HepG2 (cell line): ENCODE data around the gene GALNT10. TPM values are rescaled to one million over a fixed set of nuclear protein-coding genes. Genes with fewer than 3 reads are reported as not detected.
A peak's percentile ranks its signal among the peaks of the same experiment; 100 is the strongest.

Experiments used
- ARID5B ChIP-seq: IDR thresholded peaks from 2 replicates; pipeline ENCODE4 v1.4.0; 2020; ENCODE audit warnings: mild to moderate bottlenecking, missing genetic modification reagents
- BCL6 ChIP-seq: IDR thresholded peaks from 2 replicates; pipeline ENCODE4 v1.6.1; 2016; ENCODE audit warnings: missing genetic modification reagents, missing compliant biosample characterization
- FOSL2 ChIP-seq: sonication (generic); formaldehyde crosslinking; IDR thresholded peaks from 2 replicates; pipeline ENCODE4 v1.4.0; 2020; ENCODE audit warnings: missing genetic modification reagents
- FOXP1 ChIP-seq, 2 experiments: fragments of 450-650 bp in 1 of 2; IDR thresholded peaks; 2 replicates each; pipeline ENCODE4 v1.6.1; 2017 to 2018; ENCODE audit warnings: antibody characterized with exemption in 1 of 2
- GATAD2A ChIP-seq: IDR thresholded peaks from 2 replicates; pipeline ENCODE4 v1.6.1; 2016
- HOMEZ ChIP-seq: IDR thresholded peaks from 2 replicates; pipeline ENCODE4 v1.6.1; 2016; ENCODE audit warnings: low read depth
- KLF15 ChIP-seq: sonication (generic); formaldehyde crosslinking; IDR thresholded peaks from 2 replicates; pipeline ENCODE4 v1.8.1; 2023; ENCODE audit warnings: borderline replicate concordance, mild to moderate bottlenecking, inconsistent platforms, missing genetic modification reagents, mixed read lengths
- MED1 ChIP-seq: sonication (generic); formaldehyde crosslinking; IDR thresholded peaks from 2 replicates; pipeline ENCODE4 v1.4.0; 2020; ENCODE audit warnings: missing genetic modification reagents
- MIER3 ChIP-seq: IDR thresholded peaks from 2 replicates; pipeline ENCODE4 v1.6.1; 2016; ENCODE audit warnings: missing compliant biosample characterization, borderline replicate concordance
- NCOA2 ChIP-seq: sonication (generic); formaldehyde crosslinking; IDR thresholded peaks from 2 replicates; pipeline ENCODE4 v1.8.0; 2022; ENCODE audit warnings: inconsistent platforms
- NR2F2 ChIP-seq: IDR thresholded peaks from 2 replicates; pipeline ENCODE4 v1.6.1; 2012; ENCODE audit warnings: low read depth, inconsistent platforms, borderline replicate concordance
- NR2F6 ChIP-seq, 2 experiments: IDR thresholded peaks; 2 replicates each; pipeline ENCODE4 v1.6.1; 2016; ENCODE audit warnings: antibody characterized with exemption in 1 of 2, mild to moderate bottlenecking in 1 of 2
- SALL1 ChIP-seq: sonication (generic); formaldehyde crosslinking; IDR thresholded peaks from 2 replicates; pipeline ENCODE4 v1.8.0; 2022; ENCODE audit warnings: mild to moderate bottlenecking, missing genetic modification reagents
- TBL1XR1 ChIP-seq: fragments of 150-350 bp; IDR thresholded peaks from 2 replicates; pipeline ENCODE4 v1.6.1; 2014; ENCODE audit warnings: borderline replicate concordance, low read length; ENCODE audit not compliant: partially characterized antibody
- ZBTB38 ChIP-seq: sonication (generic); formaldehyde crosslinking; IDR thresholded peaks from 2 replicates; pipeline ENCODE4 v1.5.1; 2020; ENCODE audit warnings: mild to moderate bottlenecking, missing genetic modification reagents
- ZNF280D ChIP-seq: sonication (generic); formaldehyde crosslinking; IDR thresholded peaks from 2 replicates; pipeline ENCODE4 v1.5.1; 2020; ENCODE audit warnings: mild to moderate bottlenecking, missing genetic modification reagents
- ZNF292 ChIP-seq: sonication (generic); formaldehyde crosslinking; IDR thresholded peaks from 2 replicates; pipeline ENCODE4 v1.8.1; 2022; ENCODE audit warnings: mild to moderate bottlenecking, low read depth, missing genetic modification reagents, borderline replicate concordance
- polyA plus RNA-seq, 8 experiments: library from polyadenylated mRNA; depleted of rRNA in 3 of 8; stranded (reverse) in 7 of 8; unstranded in 1 of 8; fragments of >200 nt; fragmentation: Illumina TruSeq in 4 of 8; extraction: Trizol in 4 of 8; gene quantifications; 2 replicates each; pipeline versions ENCODE4 v1.2.1 to v1.2.3, GENCODE V29; 2011 to 2016; ENCODE audit warnings: low read depth in 4 of 8, missing spikeins in 1 of 8, mixed read lengths in 1 of 8; ENCODE audit not compliant: insufficient read depth in 1 of 8
- total RNA-seq, 5 experiments: library from RNA; depleted of rRNA; stranded (reverse); fragments of >200 nt; fragmentation: Illumina TruSeq; extraction: Trizol; gene quantifications; 2 replicates each; pipeline ENCODE4 v1.2.3, GENCODE V29; 2016; ENCODE audit warnings: low read depth in 1 of 5

Gene GALNT10
- total and polyA plus RNA-seq, 2 of the 13 experiments (the other 11 are each of a cell fraction or from before 2014, with no cell fraction given) = 8.1 to 11.2 TPM

GRCh38 chr5:154352960-154353548 lies 162.5 kb downstream of the GALNT10 start (continued):
- peak; percentile 60; the same call in 1 of the 2 replicates for TF ChIP-seq HOMEZ
- TF ChIP-seq BCL6 (CRISPR knock-in tag) = peak; percentile 83
- no peak for TF ChIP-seq ZNF280D
- peak; percentile 76 for TF ChIP-seq GATAD2A (CRISPR knock-in tag)
- TF ChIP-seq MED1 (CRISPR knock-in tag) = peak; percentile 62
- peak; percentile 75 for TF ChIP-seq SALL1 (CRISPR knock-in tag)
- 0 out of 2 replicates have a peak, but pooled peaks have one; percentile 47 for TF ChIP-seq NR2F2
- no peak for TF ChIP-seq ZBTB38 (CRISPR knock-in tag)
- TF ChIP-seq ARID5B (CRISPR knock-in tag) = peak; percentile 88
- no peak for TF ChIP-seq FOXP1 (IDR thresholded peaks at IDR 0.05)
- peak; percentile 85 for TF ChIP-seq FOXP1 (CRISPR knock-in tag; IDR thresholded peaks at IDR 0.05)
- no peak for TF ChIP-seq ZNF292 (CRISPR knock-in tag)
- TF ChIP-seq FOSL2 = peak; percentile 37
- TF ChIP-seq MIER3 = peak; percentile 19; the same call in 1 of the 2 replicates
- no peak for TF ChIP-seq KLF15 (CRISPR knock-in tag)
- TF ChIP-seq NR2F6 (IDR thresholded peaks at IDR 0.05) = peak; percentile 56; the same call in 1 of the 2 replicates
- TF ChIP-seq NR2F6 (CRISPR knock-in tag; IDR thresholded peaks at IDR 0.05) = peak; percentile 70
- peak; percentile 84 for TF ChIP-seq NCOA2 (CRISPR knock-in tag)
- peak; percentile 93 for TF ChIP-seq TBL1XR1
